GM21825 (cell line): Measurements from ENCODE around the gene DBF4B.

ENCODE experiments used
- ATAC-seq: cut with Tn5 transposase; IDR thresholded peaks from one replicate; pipeline ENCODE4 v1.9.1; 2021; ENCODE audit warnings: mild to moderate bottlenecking, moderate library complexity; ENCODE audit not compliant: unreplicated experiment

The DBF4B gene

DNA sequence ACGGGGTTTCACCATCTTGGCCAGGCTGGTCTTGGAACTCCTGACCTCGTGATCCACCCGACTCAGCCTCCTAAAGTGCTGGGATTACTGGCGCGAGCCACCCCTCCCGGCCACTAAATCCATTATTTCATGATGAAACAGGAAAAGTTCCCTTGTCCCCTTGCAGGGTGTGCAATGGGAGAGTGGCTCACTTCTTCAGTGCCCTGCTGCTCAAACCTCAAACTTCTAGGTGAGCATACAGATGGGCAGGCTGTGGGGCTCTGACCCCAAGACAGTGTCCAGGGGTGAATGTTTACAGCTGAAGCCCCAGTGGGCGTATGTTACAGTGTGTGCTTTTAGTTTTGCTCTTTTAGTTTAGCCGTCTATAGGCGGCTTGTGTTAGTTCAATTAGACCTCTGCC, 87.0 kb downstream of the DBF4B start:
- ATAC-seq, result no peak

GRCh38 chr17:44795928-44796327, 87.5 kb downstream of the DBF4B start:
- no peak for ATAC-seq

DNA sequence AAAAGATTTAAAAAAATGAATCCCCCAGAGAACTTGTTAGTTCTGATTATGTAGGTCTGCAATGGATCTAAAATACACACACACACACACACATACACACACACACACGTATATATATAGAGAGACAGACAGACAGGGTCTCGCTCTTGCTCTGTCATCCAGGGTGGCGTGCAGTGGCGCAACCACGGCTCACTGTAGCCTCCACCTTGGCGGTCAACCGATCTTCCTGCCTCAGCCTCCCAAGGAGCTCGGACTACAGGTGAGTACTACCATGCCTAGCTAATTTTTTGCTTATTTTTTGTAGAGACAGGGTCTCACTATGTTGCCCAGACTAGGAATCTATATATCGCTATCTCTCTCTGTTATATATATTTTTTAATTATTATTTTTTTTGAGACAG, 88.3 kb downstream of the DBF4B start:
- ATAC-seq, result no peak

DNA sequence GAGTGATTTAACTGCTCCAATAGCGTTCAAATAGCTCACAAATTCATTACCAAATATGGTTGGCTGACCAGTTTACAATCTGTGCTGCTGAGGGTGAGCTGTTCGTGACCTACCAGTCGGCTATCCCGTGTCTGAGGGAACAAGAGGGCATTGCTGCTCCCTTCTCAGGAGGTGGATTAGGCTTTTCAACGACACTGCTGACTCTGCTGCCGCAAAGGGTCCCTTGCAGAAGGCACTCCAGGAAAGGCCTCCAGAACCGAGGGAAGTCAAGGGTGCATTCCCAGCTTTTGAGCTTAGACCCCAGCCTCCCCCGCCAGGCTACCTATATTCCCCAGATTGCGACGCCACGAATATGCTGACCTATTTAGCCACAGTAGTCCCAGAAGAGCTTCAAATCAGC, 89.3 kb downstream of the DBF4B start:
- ATAC-seq, result no peak

GRCh38 chr17:44798356-44798755, 89.9 kb downstream of the DBF4B start:
- ATAC-seq, result no peak
